ENCODE measurements around the gene ARHGAP31. TPM values are rescaled to one million over a fixed set of nuclear protein-coding genes. Genes with fewer than 3 reads are reported as not detected.
A peak's percentile ranks its signal among the peaks of the same experiment; 100 is the strongest.
"Not testable (repeated sequence)": the region's sequence is repeated elsewhere in the genome, so short reads cannot be mapped to it uniquely, and the experiment has no call there.

Gene ARHGAP31
- total RNA-seq, 2 experiments from 2014 or later = 1.6 to 1.7 TPM

GRCh38 chr3:119315600-119316312 is 21.6 kb downstream of the ARHGAP31 start:
- H3K9me3 Mint-ChIP-seq = no peaks in the 10 kb centered on the region
- POLR2A ChIA-PET = no interaction called here
- DNase-seq (no peak), ATAC-seq (ENCODE audit: low read depth) (no peak)
- H3K27me3 Mint-ChIP-seq = peaks cover 12% of the 10 kb centered on the region
- H3K27ac Mint-ChIP-seq = no peak overlapping the region
- no peaks in the 10 kb centered on the region for H3K36me3 Mint-ChIP-seq
- H3K4me3 Mint-ChIP-seq = no peak overlapping the region
- peaks cover 14% of the 10 kb centered on the region for H3K4me1 Mint-ChIP-seq

GRCh38 chr3:119316313-119316670 is 22.1 kb downstream of the ARHGAP31 start:
- DNase-seq (no peak), ATAC-seq (ENCODE audit: low read depth) (no peak)
- Mint-ChIP-seq H3K36me3 (no peaks in the 10 kb centered on the region), H3K27me3 (peaks cover 13% of the 10 kb centered on the region), H3K27ac (no peak overlapping the region), H3K4me1 (peaks cover 12% of the 10 kb centered on the region), H3K9me3 (no peaks in the 10 kb centered on the region), H3K4me3 (no peak overlapping the region)
- POLR2A ChIA-PET = no interaction called here

GRCh38 chr3:119318876-119319275 is 24.7 kb downstream of the ARHGAP31 start:
- no peaks in the 10 kb centered on the region for H3K9me3 Mint-ChIP-seq
- H3K27ac Mint-ChIP-seq = no peak overlapping the region
- peaks cover 13% of the 10 kb centered on the region for H3K27me3 Mint-ChIP-seq
- POLR2A ChIA-PET = no interaction called here
- H3K36me3 Mint-ChIP-seq = no peaks in the 10 kb centered on the region
- no peak overlapping the region for H3K4me3 Mint-ChIP-seq
- no peak for DNase-seq
- ATAC-seq (ENCODE audit: low read depth) = no peak
- H3K4me1 Mint-ChIP-seq = peaks cover 12% of the 10 kb centered on the region

GRCh38 chr3:119319311-119319710 is 25.1 kb downstream of the ARHGAP31 start:
- Mint-ChIP-seq H3K4me3 (no peak overlapping the region), H3K27me3 (peaks cover 17% of the 10 kb centered on the region), H3K9me3 (no peaks in the 10 kb centered on the region), H3K27ac (no peak overlapping the region), H3K36me3 (no peaks in the 10 kb centered on the region), H3K4me1 (peaks cover 15% of the 10 kb centered on the region)
- DNase-seq = no peak
- POLR2A ChIA-PET = no interaction called here
- ATAC-seq (ENCODE audit: low read depth) = no peak

- H3K27ac Mint-ChIP-seq; H3K9me3 Mint-ChIP-seq; DNase-seq; H3K4me3 Mint-ChIP-seq; ATAC-seq (ENCODE audit: low read depth); H3K36me3 Mint-ChIP-seq; POLR2A ChIA-PET: not testable (repeated sequence)
- Mint-ChIP-seq H3K4me1 (peaks cover 15% of the 10 kb centered on the region), H3K27me3 (peaks cover 21% of the 10 kb centered on the region)
Measured at GRCh38 chr3:119320785-119321184, 26.6 kb downstream of the ARHGAP31 start.

GRCh38 chr3:119322021-119322834 is 28.0 kb downstream of the ARHGAP31 start:
- ATAC-seq (ENCODE audit: low read depth) (peak; percentile 10), DNase-seq (no peak)
- Mint-ChIP-seq H3K4me3 (peak overlapping the region; percentile 67), H3K27me3 (peaks cover 25% of the 10 kb centered on the region), H3K4me1 (peaks cover 13% of the 10 kb centered on the region), H3K36me3 (no peaks in the 10 kb centered on the region), H3K9me3 (no peaks in the 10 kb centered on the region), H3K27ac (no peak overlapping the region)
- POLR2A ChIA-PET = interaction anchor here (0.6 to 1.3 kb wide), 5 partner anchors 11 to 179 kb away, joined by 3 to 13 read pairs (median 3); partner anchors contain the start of genes ARHGAP31 and TMEM39A

- Mint-ChIP-seq H3K9me3 (no peaks in the 10 kb centered on the region), H3K4me1 (peaks cover 12% of the 10 kb centered on the region), H3K4me3 (peak overlapping the region; percentile 86), H3K36me3 (no peaks in the 10 kb centered on the region), H3K27me3 (peaks cover 22% of the 10 kb centered on the region), H3K27ac (peak overlapping the region; percentile 88)
- peak; percentile 92 for DNase-seq
- ATAC-seq (ENCODE audit: low read depth) = peak; percentile 89
- POLR2A ChIA-PET = interaction anchor here (0.6 to 1.3 kb wide), 5 partner anchors 12 to 178 kb away, joined by 3 to 13 read pairs (median 3); partner anchors contain the start of genes ARHGAP31 and TMEM39A
Measured at GRCh38 chr3:119322835-119323722, 28.9 kb downstream of the ARHGAP31 start.

GRCh38 chr3:119323723-119324085 is 29.5 kb downstream of the ARHGAP31 start:
- H3K4me1 Mint-ChIP-seq = peaks cover 12% of the 10 kb centered on the region
- no peaks in the 10 kb centered on the region for H3K36me3 Mint-ChIP-seq
- no peaks in the 10 kb centered on the region for H3K9me3 Mint-ChIP-seq
- POLR2A ChIA-PET = no interaction called here
- H3K4me3 Mint-ChIP-seq = peak overlapping the region; percentile 86
- DNase-seq (no peak), ATAC-seq (ENCODE audit: low read depth) (no peak)
- peaks cover 21% of the 10 kb centered on the region for H3K27me3 Mint-ChIP-seq
- peak overlapping the region; percentile 88 for H3K27ac Mint-ChIP-seq

- H3K4me1 Mint-ChIP-seq = peaks cover 12% of the 10 kb centered on the region
Measured at GRCh38 chr3:119324899-119325298, 30.7 kb downstream of the ARHGAP31 start.

GRCh38 chr3:119326976-119327375 is 32.8 kb downstream of the ARHGAP31 start:
- H3K4me1 Mint-ChIP-seq = peaks cover 12% of the 10 kb centered on the region
- no peak for ATAC-seq (ENCODE audit: low read depth)
- POLR2A ChIA-PET = no interaction called here

More at GRCh38 chr3:119324899-119325298, 30.7 kb downstream of the ARHGAP31 start:
- Mint-ChIP-seq H3K4me3 (no peak overlapping the region), H3K27me3 (peaks cover 21% of the 10 kb centered on the region), H3K36me3 (no peaks in the 10 kb centered on the region), H3K27ac (no peak overlapping the region), H3K9me3 (peaks cover 1% of the 10 kb centered on the region)
- ATAC-seq (ENCODE audit: low read depth) (no peak), DNase-seq (no peak)
- POLR2A ChIA-PET = no interaction called here

GRCh38 chr3:119329551-119329950 is 35.4 kb downstream of the ARHGAP31 start:
- H3K4me3 Mint-ChIP-seq = no peak overlapping the region
- H3K27ac Mint-ChIP-seq = no peak overlapping the region
- no peaks in the 10 kb centered on the region for H3K36me3 Mint-ChIP-seq
- ATAC-seq (ENCODE audit: low read depth) = no peak
- POLR2A ChIA-PET = interaction anchor here (1.1 kb wide), 1 partner anchor 11 kb away, joined by 4 read pairs; no protein-coding TSS in a partner anchor
- H3K9me3 Mint-ChIP-seq = peaks cover 1% of the 10 kb centered on the region
- peaks cover 9% of the 10 kb centered on the region for H3K27me3 Mint-ChIP-seq
- no peaks in the 10 kb centered on the region for H3K4me1 Mint-ChIP-seq
- DNase-seq = no peak

More at GRCh38 chr3:119326976-119327375, 32.8 kb downstream of the ARHGAP31 start:
- H3K27me3 Mint-ChIP-seq = peaks cover 12% of the 10 kb centered on the region
- H3K4me3 Mint-ChIP-seq = no peak overlapping the region
- no peak overlapping the region for H3K27ac Mint-ChIP-seq
- peaks cover 1% of the 10 kb centered on the region for H3K9me3 Mint-ChIP-seq
- no peaks in the 10 kb centered on the region for H3K36me3 Mint-ChIP-seq
- DNase-seq = no peak

GRCh38 chr3:119330181-119330580 is 36.0 kb downstream of the ARHGAP31 start:
- Mint-ChIP-seq H3K27me3 (peaks cover 7% of the 10 kb centered on the region), H3K9me3 (peaks cover 1% of the 10 kb centered on the region), H3K4me3 (no peak overlapping the region), H3K36me3 (no peaks in the 10 kb centered on the region), H3K27ac (no peak overlapping the region), H3K4me1 (no peaks in the 10 kb centered on the region)
- DNase-seq = no peak
- POLR2A ChIA-PET = interaction anchor here (1.1 kb wide), 1 partner anchor 12 kb away, joined by 4 read pairs; no protein-coding TSS in a partner anchor
- no peak for ATAC-seq (ENCODE audit: low read depth)

GRCh38 chr3:119330858-119331257 is 36.7 kb downstream of the ARHGAP31 start:
- H3K4me3 Mint-ChIP-seq = no peak overlapping the region
- H3K27ac Mint-ChIP-seq = no peak overlapping the region
- H3K27me3 Mint-ChIP-seq = peaks cover 7% of the 10 kb centered on the region
- no peaks in the 10 kb centered on the region for H3K36me3 Mint-ChIP-seq
- H3K4me1 Mint-ChIP-seq = no peaks in the 10 kb centered on the region
- peaks cover 1% of the 10 kb centered on the region for H3K9me3 Mint-ChIP-seq
- no peak for DNase-seq
- POLR2A ChIA-PET = no interaction called here
- ATAC-seq (ENCODE audit: low read depth) = no peak

Measured in activated naive CD8-positive, alpha-beta T cell treated with anti-CD3 and anti-CD28 coated beads, Interleukin-2, amount 10 ng/mL, durations not matched to agents 7 days and 5 days (primary cell).